Neural cell (in vitro differentiated cells): ENCODE data around the gene PXDN. TPM values are rescaled to one million over a fixed set of nuclear protein-coding genes. Genes with fewer than 3 reads are reported as not detected.

Experiments used
- H2AFZ ChIP-seq: fragments of 200-600, 300-800 bp; sonication (generic), shearing (Covaris generic); 2 replicates; pipeline ENCODE4 v1.6.0; 2014; ENCODE audit warnings: low read depth, mild to moderate bottlenecking, antibody characterized with exemption, low read length, moderate library complexity
- H3F3A ChIP-seq: fragments of 200-600 bp; shearing (Covaris generic); 2 replicates; pipeline ENCODE4 v1.6.1; 2016; ENCODE audit warnings: mild to moderate bottlenecking, moderate library complexity, mixed read lengths, antibody characterized with exemption, low read length; ENCODE audit not compliant: insufficient read depth, poor library complexity, severe bottlenecking
- H3K27ac ChIP-seq: fragments of 200-600, 300-800 bp; sonication (generic), shearing (Covaris generic); 2 replicates; pipeline ENCODE4 v1.5.1; 2014; ENCODE audit warnings: mild to moderate bottlenecking, low read length, moderate library complexity
- H3K27me3 ChIP-seq: fragments of 300-800, 200-600 bp; sonication (generic), shearing (Covaris generic); 2 replicates; pipeline ENCODE4 v1.6.0; 2014; ENCODE audit warnings: mild to moderate bottlenecking, low read depth, low read length, moderate library complexity; ENCODE audit not compliant: insufficient read depth
- H3K36me3 ChIP-seq: fragments of 300-800, 200-600 bp; sonication (generic), shearing (Covaris generic); 2 replicates; pipeline ENCODE4 v1.5.1; 2014; ENCODE audit warnings: mild to moderate bottlenecking, antibody characterized with exemption, low read length, moderate library complexity; ENCODE audit not compliant: insufficient read depth
- H3K4me2 ChIP-seq: fragments of 300-800, 200-600 bp; sonication (generic), shearing (Covaris generic); 2 replicates; pipeline ENCODE4 v1.6.0; 2014; ENCODE audit warnings: mild to moderate bottlenecking, low read length
- H3K4me3 ChIP-seq: fragments of 300-800, 200-600 bp; sonication (generic), shearing (Covaris generic); 2 replicates; pipeline ENCODE4 v1.5.1; 2014; ENCODE audit warnings: mild to moderate bottlenecking, low read length, moderate library complexity
- H3K79me2 ChIP-seq: fragments of 200-600 bp; shearing (Covaris generic); replicated peaks from 2 replicates; pipeline ENCODE4 v1.6.0; 2014; ENCODE audit warnings: mild to moderate bottlenecking, low read length, moderate library complexity; ENCODE audit not compliant: insufficient read depth
- H3K9ac ChIP-seq: fragments of 300-800, 200-600 bp; sonication (generic), shearing (Covaris generic); 2 replicates; pipeline ENCODE4 v1.6.1; 2016; ENCODE audit warnings: mild to moderate bottlenecking, low read length, mixed read lengths
- H3K9me2 ChIP-seq: fragments of 200-600 bp; shearing (Covaris generic); 2 replicates; pipeline ENCODE4 v1.6.1; 2016; ENCODE audit warnings: mild to moderate bottlenecking, low read length, mixed read lengths; ENCODE audit not compliant: insufficient read depth
- H3K9me3 ChIP-seq: fragments of 200-600, 300-800 bp; sonication (generic), shearing (Covaris generic); 2 replicates; pipeline ENCODE4 v1.6.1; 2016; ENCODE audit warnings: mild to moderate bottlenecking, mixed run types, low read length, moderate library complexity, mixed read lengths
- H4K20me1 ChIP-seq: fragments of 200-600 bp; shearing (Covaris generic); 2 replicates; pipeline ENCODE4 v1.6.1; 2016; ENCODE audit warnings: mild to moderate bottlenecking, mixed run types; ENCODE audit not compliant: insufficient read depth
- EP300 ChIP-seq: fragments of 450-650 bp; conservative IDR thresholded peaks from 2 replicates; pipeline ENCODE4 v1.6.1; 2014; ENCODE audit warnings: antibody characterized with exemption, mild to moderate bottlenecking, moderate library complexity; ENCODE audit not compliant: poor library complexity, severe bottlenecking
- EZH2 ChIP-seq: fragments of 200-600, 300-800 bp; shearing (Covaris generic), sonication (generic); IDR thresholded peaks from 2 replicates; pipeline ENCODE4 v1.6.1; 2014; ENCODE audit warnings: antibody characterized with exemption, low read length, borderline replicate concordance, mild to moderate bottlenecking; ENCODE audit not compliant: insufficient read depth, poor library complexity, severe bottlenecking
- MXI1 ChIP-seq: fragments of 450-650 bp; conservative IDR thresholded peaks from 2 replicates; pipeline ENCODE4 v1.6.1; 2014; ENCODE audit warnings: antibody characterized with exemption, mild to moderate bottlenecking; ENCODE audit not compliant: poor library complexity, severe bottlenecking
- POLR2AphosphoS5 ChIP-seq: IDR thresholded peaks from 2 replicates; pipeline ENCODE4 v1.6.1; 2012
- RAD21 ChIP-seq: fragments of 450-650 bp; conservative IDR thresholded peaks from 2 replicates; pipeline ENCODE4 v1.6.1; 2014; ENCODE audit warnings: antibody characterized with exemption, mild to moderate bottlenecking, moderate library complexity
- SMC3 ChIP-seq: fragments of 450-650 bp; conservative IDR thresholded peaks from 2 replicates; pipeline ENCODE4 v1.6.1; 2014; ENCODE audit warnings: antibody characterized with exemption, mild to moderate bottlenecking, moderate library complexity; ENCODE audit not compliant: poor library complexity
- TAF1 ChIP-seq: IDR thresholded peaks from 2 replicates; pipeline ENCODE4 v1.6.1; 2012; ENCODE audit warnings: low read depth
- polyA plus RNA-seq: library from polyadenylated mRNA; depleted of rRNA; stranded (reverse); fragments of >200 nt; gene quantifications from 2 replicates; pipeline ENCODE4 v1.2.3, GENCODE V29; 2014
- TF ChIP-seq, protein P1 (sequence below): fragments of 450-650 bp; IDR thresholded peaks from 2 replicates; pipeline ENCODE4 v1.5.1; 2014; ENCODE audit warnings: antibody characterized with exemption, mild to moderate bottlenecking, moderate library complexity; ENCODE audit not compliant: poor library complexity, severe bottlenecking

PXDN gene
- polyA plus RNA-seq, 1 donor from 2014 or later: 181 TPM

DNA sequence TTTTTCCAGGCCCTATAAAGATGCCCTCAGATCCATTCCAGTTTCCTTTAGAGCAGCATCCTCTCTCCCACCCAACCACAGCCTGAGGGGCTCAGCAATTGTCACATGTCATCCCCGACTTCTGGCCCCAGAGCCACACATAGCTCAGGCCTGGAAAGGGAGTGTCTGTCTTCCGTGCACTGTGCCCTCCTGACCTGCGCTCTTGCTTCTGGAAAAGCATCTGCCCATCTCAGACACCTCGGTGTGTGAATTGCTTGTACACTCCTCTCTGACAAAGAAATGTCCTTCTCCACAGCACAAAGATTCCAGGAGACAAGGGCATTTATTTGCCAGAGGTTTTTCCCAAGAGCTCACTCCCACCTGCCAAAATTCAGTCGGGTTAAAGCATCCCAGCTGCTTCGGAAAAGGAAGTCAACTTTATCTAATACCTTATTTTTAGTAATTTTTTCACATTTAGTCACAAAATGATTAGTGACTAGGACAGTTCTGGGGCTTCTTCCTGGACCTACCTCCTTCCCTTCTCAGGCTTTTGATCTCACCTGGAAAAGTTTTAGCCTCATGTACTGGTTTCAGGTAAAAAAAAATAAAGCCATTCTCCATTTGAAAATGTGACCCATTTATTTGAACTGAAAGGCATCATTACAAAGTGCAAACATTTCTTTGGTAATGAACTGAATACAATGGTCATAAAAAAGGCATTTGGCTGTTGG is 112.9 kb downstream of the PXDN start:
- no peak overlapping the region for H3K27ac ChIP-seq
- no peak overlapping the region for H3K9ac ChIP-seq
- no peak overlapping the region for H3K4me3 ChIP-seq
- H3K9me2 ChIP-seq: no peaks in the 10 kb centered on the region
- H3K4me2 ChIP-seq: no peak overlapping the region
- TF ChIP-seq TAF1: no peak
- no peaks in the 10 kb centered on the region for H3K9me3 ChIP-seq
- H4K20me1 ChIP-seq: no peaks in the 10 kb centered on the region
- no peaks in the 10 kb centered on the region for H3K27me3 ChIP-seq
- H3K79me2 ChIP-seq: no peaks in the 10 kb centered on the region
- no peaks in the 10 kb centered on the region for H3F3A ChIP-seq
- no peak overlapping the region for H2AFZ ChIP-seq
- peaks cover 18% of the 10 kb centered on the region for H3K36me3 ChIP-seq

DNA sequence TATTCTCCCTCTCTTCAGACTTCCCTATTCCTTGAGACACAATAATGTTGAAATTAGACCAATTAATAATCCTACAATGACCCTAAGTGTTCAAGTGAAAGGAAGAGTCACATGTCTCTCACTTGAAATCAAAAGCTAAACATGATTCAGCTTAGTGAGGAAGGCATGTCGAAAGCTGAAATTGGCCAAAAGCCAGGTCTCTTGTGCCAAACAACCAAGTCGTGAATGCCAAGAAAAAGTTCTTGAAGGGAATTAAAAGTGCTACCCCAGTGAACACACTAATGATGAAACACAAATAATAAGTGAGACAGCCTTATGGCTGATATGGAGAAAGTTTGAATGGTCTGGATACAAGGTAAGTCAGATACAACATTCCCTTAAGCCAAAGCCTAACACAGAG is 115.4 kb downstream of the PXDN start:
- no peak overlapping the region for H3K4me3 ChIP-seq
- H3K27ac ChIP-seq: no peak overlapping the region
- H3K9me3 ChIP-seq: no peaks in the 10 kb centered on the region
- no peaks in the 10 kb centered on the region for H3K27me3 ChIP-seq
- no peak overlapping the region for H3K9ac ChIP-seq
- H4K20me1 ChIP-seq: no peaks in the 10 kb centered on the region
- no peaks in the 10 kb centered on the region for H3K79me2 ChIP-seq
- H3K36me3 ChIP-seq: peaks cover 15% of the 10 kb centered on the region
- no peak overlapping the region for H3K4me2 ChIP-seq
- TF ChIP-seq RAD21: no peak
- TF ChIP-seq MXI1: no peak
- TF ChIP-seq EZH2: no peak
- no peak for TF ChIP-seq POLR2AphosphoS5
- no peak for TF ChIP-seq EP300
- TF ChIP-seq SMC3: no peak
- TF ChIP-seq, protein P1, sequence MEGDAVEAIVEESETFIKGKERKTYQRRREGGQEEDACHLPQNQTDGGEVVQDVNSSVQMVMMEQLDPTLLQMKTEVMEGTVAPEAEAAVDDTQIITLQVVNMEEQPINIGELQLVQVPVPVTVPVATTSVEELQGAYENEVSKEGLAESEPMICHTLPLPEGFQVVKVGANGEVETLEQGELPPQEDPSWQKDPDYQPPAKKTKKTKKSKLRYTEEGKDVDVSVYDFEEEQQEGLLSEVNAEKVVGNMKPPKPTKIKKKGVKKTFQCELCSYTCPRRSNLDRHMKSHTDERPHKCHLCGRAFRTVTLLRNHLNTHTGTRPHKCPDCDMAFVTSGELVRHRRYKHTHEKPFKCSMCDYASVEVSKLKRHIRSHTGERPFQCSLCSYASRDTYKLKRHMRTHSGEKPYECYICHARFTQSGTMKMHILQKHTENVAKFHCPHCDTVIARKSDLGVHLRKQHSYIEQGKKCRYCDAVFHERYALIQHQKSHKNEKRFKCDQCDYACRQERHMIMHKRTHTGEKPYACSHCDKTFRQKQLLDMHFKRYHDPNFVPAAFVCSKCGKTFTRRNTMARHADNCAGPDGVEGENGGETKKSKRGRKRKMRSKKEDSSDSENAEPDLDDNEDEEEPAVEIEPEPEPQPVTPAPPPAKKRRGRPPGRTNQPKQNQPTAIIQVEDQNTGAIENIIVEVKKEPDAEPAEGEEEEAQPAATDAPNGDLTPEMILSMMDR: no peak
- no peak overlapping the region for H2AFZ ChIP-seq
- no peaks in the 10 kb centered on the region for H3K9me2 ChIP-seq
- no peaks in the 10 kb centered on the region for H3F3A ChIP-seq

DNA sequence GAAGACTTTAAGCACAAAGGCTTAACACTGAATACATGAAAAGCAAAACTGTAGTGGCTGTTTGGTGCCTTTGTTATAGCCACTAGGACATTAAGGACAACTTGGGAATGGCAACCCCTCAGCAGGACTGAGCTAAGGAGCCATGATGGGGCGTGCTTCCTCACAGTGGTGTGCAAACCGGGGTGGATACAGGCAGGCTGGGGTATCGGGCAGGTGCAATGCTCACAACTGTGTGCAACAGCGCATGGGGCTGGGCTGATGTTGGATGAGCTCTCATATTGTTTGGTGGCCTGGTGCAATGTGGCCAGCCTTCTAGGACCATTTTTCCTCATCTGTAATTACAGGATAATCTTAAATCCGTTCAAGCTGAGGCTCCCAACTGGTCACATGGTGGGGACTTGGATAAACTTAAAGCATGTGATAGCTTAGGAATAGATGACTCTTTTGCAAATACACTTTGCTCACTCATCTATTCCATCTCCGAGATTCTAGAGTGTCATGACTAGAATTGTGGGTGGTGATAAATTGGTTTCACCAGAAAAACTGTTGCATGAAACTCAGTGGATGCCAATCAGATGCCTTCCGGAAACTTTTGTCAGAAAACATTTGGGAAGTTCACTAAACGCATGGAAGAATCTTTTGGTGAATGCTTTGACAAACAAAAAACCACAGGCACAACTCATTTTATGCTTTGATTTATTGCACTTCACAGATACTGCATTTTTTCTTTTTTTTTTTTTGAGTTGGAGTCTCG is 116.5 kb downstream of the PXDN start:
- Histone ChIP-seq H3K9me3 (no peaks in the 10 kb centered on the region), H2AFZ (no peak overlapping the region), H3K27ac (no peak overlapping the region), H3K4me2 (no peak overlapping the region), H3K9ac (no peak overlapping the region), H4K20me1 (no peaks in the 10 kb centered on the region), H3F3A (no peaks in the 10 kb centered on the region), H3K9me2 (no peaks in the 10 kb centered on the region), H3K4me3 (no peak overlapping the region), H3K79me2 (no peaks in the 10 kb centered on the region), H3K27me3 (no peaks in the 10 kb centered on the region), H3K36me3 (peaks cover 11% of the 10 kb centered on the region)
- TF ChIP-seq POLR2AphosphoS5 (no peak), SMC3 (no peak), TAF1 (no peak), EZH2 (no peak), MXI1 (no peak), RAD21 (no peak)
